Measurements from ENCODE around the gene KISS1. TPM values are rescaled to one million over a fixed set of nuclear protein-coding genes. Genes with fewer than 3 reads are reported as not detected.
A peak's percentile ranks its signal among the peaks of the same experiment; 100 is the strongest.

KISS1 gene
- total and polyA plus RNA-seq, 12 donors = not detected

- DNase-seq (no peak), ATAC-seq (no peak)
- intact Hi-C loops (cut with DNase I) = loop anchor here in 3 of 10 donors (10.0 kb wide), 2 partner anchors 225 to 335 kb away; no protein-coding TSS in a partner anchor
- Histone ChIP-seq H3K9me3 (peaks cover 0 to 32% (median 16%) of the 10 kb centered on the region in 11 donors), H3K27ac (no peak overlapping the region), H3K4me3 (no peak overlapping the region), H3K4me1 (no peaks in the 10 kb centered on the region), H3K27me3 (peaks cover 0 to 20% (median 0%) of the 10 kb centered on the region in 7 donors), H3K36me3 (no peaks in the 10 kb centered on the region)
- TF ChIP-seq CTCF (IDR thresholded peaks at IDR 0.05) = no peak
- 82 to 91% methylated on average over 4 of the region's 4 CpGs for WGBS, 2 donors
These were observed 26.4 kb downstream of the KISS1 start for GRCh38 chr1:204169858-204170257.

DNA sequence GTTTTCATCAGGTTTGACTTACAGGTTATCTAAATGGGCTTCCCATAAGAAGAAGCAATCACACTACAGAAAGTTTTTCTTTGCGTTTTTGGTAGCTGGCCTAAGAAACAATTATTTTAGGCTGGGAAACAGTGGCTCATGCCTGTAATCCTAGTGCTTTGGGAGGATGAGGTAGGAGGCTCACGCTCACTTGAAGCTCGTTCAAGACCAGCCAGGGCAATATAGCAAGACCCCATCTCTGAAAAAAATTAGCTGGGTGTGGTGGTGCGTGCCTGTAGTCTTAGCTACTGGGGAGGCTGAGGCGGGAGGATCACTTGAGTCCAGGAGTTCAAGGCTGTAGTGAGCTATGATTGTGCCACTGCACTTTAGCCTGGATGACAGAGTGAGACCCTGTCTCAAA is 28.6 kb downstream of the KISS1 start:
- WGBS, 2 donors = 81 to 87% methylated on average over 5 of the region's 5 CpGs

DNA sequence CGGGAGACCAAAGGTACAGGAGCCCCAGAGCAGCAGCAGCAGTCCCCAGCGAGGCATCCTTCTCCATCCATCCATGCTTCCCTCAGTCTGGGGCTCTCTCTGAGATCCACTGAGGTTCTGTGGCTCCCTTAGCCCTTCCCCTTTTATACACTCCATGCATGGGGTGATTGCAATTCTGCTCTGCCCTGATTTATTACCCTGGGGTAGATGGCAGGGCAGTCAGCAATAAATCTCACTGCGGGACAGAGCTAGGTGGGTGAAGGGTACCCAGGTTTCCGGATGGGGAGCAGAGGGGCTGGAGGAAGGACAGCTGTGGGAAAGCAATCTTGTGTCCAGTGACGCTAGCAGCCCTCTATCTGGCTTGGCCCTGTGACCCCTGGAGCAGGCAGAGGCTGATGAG is 30.1 kb downstream of the KISS1 start, which contains the start of gene REN:
Gene REN, minus strand, starts transcription at position 119 of the 400 bp plus-strand sequence. Its CDS starts 44 bp downstream, at position 75.
- Histone ChIP-seq H3K9me3 (peaks cover 0 to 30% (median 16%) of the 10 kb centered on the region in 11 donors), H3K36me3 (no peaks in the 10 kb centered on the region), H3K4me1 (peaks cover 0 to 6% (median 0%) of the 10 kb centered on the region in 9 donors), H3K4me3 (no peak within 1 kb of the TSS), H3K27me3 (peaks cover 0 to 28% (median 5%) of the 10 kb centered on the region in 7 donors), H3K27ac (no peak within 1 kb of the TSS)
- TF ChIP-seq CTCF (IDR thresholded peaks at IDR 0.05) = no peak
- intact Hi-C loops (cut with DNase I) = loop anchor here in 3 of 10 donors (10.0 kb wide), 2 partner anchors 229 to 339 kb away; no protein-coding TSS in a partner anchor
- ATAC-seq (no peak), DNase-seq (no peak)
- 66 to 69% methylated on average over 5 of the region's 5 CpGs for WGBS, 2 donors

More for the DNA sequence above, 28.6 kb downstream of the KISS1 start:
- no peak for DNase-seq
- Histone ChIP-seq H3K36me3 (no peaks in the 10 kb centered on the region), H3K9me3 (peaks cover 0 to 32% (median 16%) of the 10 kb centered on the region in 11 donors), H3K4me1 (no peaks in the 10 kb centered on the region), H3K27me3 (peaks cover 0 to 17% (median 0%) of the 10 kb centered on the region in 7 donors), H3K4me3 (no peak overlapping the region), H3K27ac (no peak overlapping the region)
- intact Hi-C loops (cut with DNase I) = loop anchor here in 3 of 10 donors (10.0 kb wide), 2 partner anchors 227 to 337 kb away; no protein-coding TSS in a partner anchor
- ATAC-seq = no peak
- TF ChIP-seq CTCF (IDR thresholded peaks at IDR 0.05) = no peak

GRCh38 chr1:204162494-204163074 is 33.7 kb downstream of the KISS1 start:
- TF ChIP-seq CTCF (IDR thresholded peaks at IDR 0.05) = peak; percentile 97 to 100 (median 99)
- H3K27ac ChIP-seq = no peak overlapping the region
- 14 to 15% methylated on average over 7 of the region's 7 CpGs for WGBS, 2 donors

More at GRCh38 chr1:204162494-204163074, 33.7 kb downstream of the KISS1 start:
- H3K4me1 ChIP-seq = peaks cover 0 to 6% (median 0%) of the 10 kb centered on the region in 9 donors
- no peak overlapping the region for H3K4me3 ChIP-seq
- no peaks in the 10 kb centered on the region for H3K36me3 ChIP-seq
- H3K9me3 ChIP-seq = no peaks in the 10 kb centered on the region
- peaks cover 0 to 30% (median 10%) of the 10 kb centered on the region in 7 donors for H3K27me3 ChIP-seq
- ATAC-seq (peak; percentile 82 to 95 (median 86)), DNase-seq (peak; percentile 72 to 81)
- intact Hi-C loops (cut with DNase I) = loop anchor here (1.0 to 10.0 kb wide), 14 partner anchors 35 to 342 kb away; partner anchors contain the start of gene KISS1 (in 1 of the 10)
